Measurements from ENCODE around the gene PLPP4. TPM values are rescaled to one million over a fixed set of nuclear protein-coding genes. Genes with fewer than 3 reads are reported as not detected.

Gene PLPP4
- total RNA-seq, 4 donors from 2014 or later, result 0.60 TPM; not detected in 3

- TF ChIP-seq POLR2A (IDR thresholded peaks at IDR 0.05) (no peak), EP300 (IDR thresholded peaks at IDR 0.05) (no peak), POLR2AphosphoS5 (IDR thresholded peaks at IDR 0.05) (no peak)
- TF ChIP-seq, protein P1, sequence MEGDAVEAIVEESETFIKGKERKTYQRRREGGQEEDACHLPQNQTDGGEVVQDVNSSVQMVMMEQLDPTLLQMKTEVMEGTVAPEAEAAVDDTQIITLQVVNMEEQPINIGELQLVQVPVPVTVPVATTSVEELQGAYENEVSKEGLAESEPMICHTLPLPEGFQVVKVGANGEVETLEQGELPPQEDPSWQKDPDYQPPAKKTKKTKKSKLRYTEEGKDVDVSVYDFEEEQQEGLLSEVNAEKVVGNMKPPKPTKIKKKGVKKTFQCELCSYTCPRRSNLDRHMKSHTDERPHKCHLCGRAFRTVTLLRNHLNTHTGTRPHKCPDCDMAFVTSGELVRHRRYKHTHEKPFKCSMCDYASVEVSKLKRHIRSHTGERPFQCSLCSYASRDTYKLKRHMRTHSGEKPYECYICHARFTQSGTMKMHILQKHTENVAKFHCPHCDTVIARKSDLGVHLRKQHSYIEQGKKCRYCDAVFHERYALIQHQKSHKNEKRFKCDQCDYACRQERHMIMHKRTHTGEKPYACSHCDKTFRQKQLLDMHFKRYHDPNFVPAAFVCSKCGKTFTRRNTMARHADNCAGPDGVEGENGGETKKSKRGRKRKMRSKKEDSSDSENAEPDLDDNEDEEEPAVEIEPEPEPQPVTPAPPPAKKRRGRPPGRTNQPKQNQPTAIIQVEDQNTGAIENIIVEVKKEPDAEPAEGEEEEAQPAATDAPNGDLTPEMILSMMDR (IDR thresholded peaks at IDR 0.05), result no peak
- no peaks in the 10 kb centered on the region for H3K27me3 ChIP-seq
- H3K4me3 ChIP-seq, result no peak overlapping the region
- no peaks in the 10 kb centered on the region for H3K36me3 ChIP-seq
- no peak for DNase-seq (ENCODE audit: low spot score in 2 of 2)
- no peaks in the 10 kb centered on the region for H3K9me3 ChIP-seq
- WGBS, result 86% methylated on average over 3 of the region's 3 CpGs
- peaks cover 6% of the 10 kb centered on the region for H3K4me1 ChIP-seq
- no peak overlapping the region for H3K27ac ChIP-seq
These were observed 148.4 kb downstream of the PLPP4 start for GRCh38 chr10:120605410-120605809.

GRCh38 chr10:120606051-120606764, 149.2 kb downstream of the PLPP4 start:
- Histone ChIP-seq H3K9me3 (no peaks in the 10 kb centered on the region), H3K27ac (no peak overlapping the region), H3K4me3 (no peak overlapping the region), H3K36me3 (no peaks in the 10 kb centered on the region), H3K27me3 (no peaks in the 10 kb centered on the region), H3K4me1 (no peaks in the 10 kb centered on the region)
- WGBS, result 79% methylated on average over 5 of the region's 5 CpGs
- no peak for TF ChIP-seq POLR2A (IDR thresholded peaks at IDR 0.05)
- no peak for DNase-seq (ENCODE audit: low spot score in 2 of 2)

DNA sequence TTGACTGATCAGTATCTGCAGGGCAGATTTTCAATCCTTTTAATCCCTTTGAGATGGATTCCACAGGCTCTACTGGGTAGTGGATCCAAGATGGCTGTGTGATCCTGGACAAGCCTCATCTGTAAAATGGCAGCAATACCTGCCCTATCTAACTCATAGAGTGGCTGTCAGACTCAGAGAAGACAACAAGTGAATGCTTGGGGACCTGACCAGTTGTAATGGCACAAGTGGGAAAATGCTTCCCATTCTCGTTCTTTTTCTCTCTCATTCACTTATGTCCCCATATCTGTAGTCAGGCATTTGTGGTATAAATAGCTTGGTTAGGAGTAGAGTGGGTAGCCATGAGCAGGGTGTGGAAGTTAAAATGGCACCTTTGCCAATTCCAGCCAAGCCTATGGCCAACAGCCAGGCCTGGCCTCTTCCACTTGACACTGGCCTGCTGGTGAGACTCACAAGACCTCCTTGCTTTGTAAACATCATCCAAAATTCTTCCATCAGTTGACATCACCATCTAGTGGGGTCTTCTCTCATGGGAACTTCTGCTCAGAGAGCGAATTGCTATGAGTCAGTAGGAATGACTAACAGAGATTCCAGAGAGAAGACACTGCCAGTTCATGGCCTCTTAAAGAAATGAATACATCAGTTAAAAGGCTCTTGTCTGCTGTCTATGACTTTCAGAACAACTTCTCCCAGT, 150.1 kb downstream of the PLPP4 start:
- H3K9me3 ChIP-seq, result no peaks in the 10 kb centered on the region
- H3K27ac ChIP-seq, result no peak overlapping the region
- no peak overlapping the region for H3K4me3 ChIP-seq
- H3K36me3 ChIP-seq, result no peaks in the 10 kb centered on the region
- no peaks in the 10 kb centered on the region for H3K27me3 ChIP-seq
- 76% methylated on average over 2 of the region's 2 CpGs for WGBS
- DNase-seq (ENCODE audit: low spot score in 2 of 2), result no peak
- TF ChIP-seq EP300 (IDR thresholded peaks at IDR 0.05) (no peak), POLR2AphosphoS5 (IDR thresholded peaks at IDR 0.05) (no peak), POLR2A (IDR thresholded peaks at IDR 0.05) (no peak)
- TF ChIP-seq, protein P1 (IDR thresholded peaks at IDR 0.05), result no peak
- no peaks in the 10 kb centered on the region for H3K4me1 ChIP-seq

- 74% methylated on average over 5 of the region's 5 CpGs for WGBS
- H3K4me1 ChIP-seq, result no peaks in the 10 kb centered on the region
- no peak for DNase-seq (ENCODE audit: low spot score in 2 of 2)
These were observed 151.0 kb downstream of the PLPP4 start for GRCh38 chr10:120607710-120608703.

GRCh38 chr10:120609006-120609405, 152.0 kb downstream of the PLPP4 start:
- H3K9me3 ChIP-seq, result no peaks in the 10 kb centered on the region
- WGBS, result 77% methylated on average over 5 of the region's 5 CpGs
- no peak for TF ChIP-seq EP300 (IDR thresholded peaks at IDR 0.05)
- H3K27ac ChIP-seq, result no peak overlapping the region
- H3K4me3 ChIP-seq, result no peak overlapping the region
- DNase-seq (ENCODE audit: low spot score in 2 of 2), result no peak
- H3K36me3 ChIP-seq, result no peaks in the 10 kb centered on the region
- H3K4me1 ChIP-seq, result no peaks in the 10 kb centered on the region
- no peaks in the 10 kb centered on the region for H3K27me3 ChIP-seq

More at GRCh38 chr10:120607710-120608703, 151.0 kb downstream of the PLPP4 start:
- Histone ChIP-seq H3K4me3 (no peak overlapping the region), H3K27ac (no peak overlapping the region), H3K9me3 (no peaks in the 10 kb centered on the region), H3K36me3 (no peaks in the 10 kb centered on the region), H3K27me3 (no peaks in the 10 kb centered on the region)
- no peak for TF ChIP-seq EP300 (IDR thresholded peaks at IDR 0.05)
- no peak for TF ChIP-seq POLR2A (IDR thresholded peaks at IDR 0.05)
- TF ChIP-seq, protein P1 (IDR thresholded peaks at IDR 0.05), result no peak
- TF ChIP-seq POLR2AphosphoS5 (IDR thresholded peaks at IDR 0.05), result no peak

All from suprapubic skin (tissue), 4 donors.